Stimulated activated CD4-positive, alpha-beta T cell treated with anti-CD3 and anti-CD28 coated beads, TNF-alpha, amount 100 ng/mL, for 24 hours (primary cell): ENCODE data around the gene LRRC42.

Source experiments
- DNase-seq, 3 experiments: peaks; one replicate each; pipeline ENCODE4 v3.0.0-alpha.2; 2020; ENCODE audit warnings: low read depth in 3 of 3

The LRRC42 gene

DNA sequence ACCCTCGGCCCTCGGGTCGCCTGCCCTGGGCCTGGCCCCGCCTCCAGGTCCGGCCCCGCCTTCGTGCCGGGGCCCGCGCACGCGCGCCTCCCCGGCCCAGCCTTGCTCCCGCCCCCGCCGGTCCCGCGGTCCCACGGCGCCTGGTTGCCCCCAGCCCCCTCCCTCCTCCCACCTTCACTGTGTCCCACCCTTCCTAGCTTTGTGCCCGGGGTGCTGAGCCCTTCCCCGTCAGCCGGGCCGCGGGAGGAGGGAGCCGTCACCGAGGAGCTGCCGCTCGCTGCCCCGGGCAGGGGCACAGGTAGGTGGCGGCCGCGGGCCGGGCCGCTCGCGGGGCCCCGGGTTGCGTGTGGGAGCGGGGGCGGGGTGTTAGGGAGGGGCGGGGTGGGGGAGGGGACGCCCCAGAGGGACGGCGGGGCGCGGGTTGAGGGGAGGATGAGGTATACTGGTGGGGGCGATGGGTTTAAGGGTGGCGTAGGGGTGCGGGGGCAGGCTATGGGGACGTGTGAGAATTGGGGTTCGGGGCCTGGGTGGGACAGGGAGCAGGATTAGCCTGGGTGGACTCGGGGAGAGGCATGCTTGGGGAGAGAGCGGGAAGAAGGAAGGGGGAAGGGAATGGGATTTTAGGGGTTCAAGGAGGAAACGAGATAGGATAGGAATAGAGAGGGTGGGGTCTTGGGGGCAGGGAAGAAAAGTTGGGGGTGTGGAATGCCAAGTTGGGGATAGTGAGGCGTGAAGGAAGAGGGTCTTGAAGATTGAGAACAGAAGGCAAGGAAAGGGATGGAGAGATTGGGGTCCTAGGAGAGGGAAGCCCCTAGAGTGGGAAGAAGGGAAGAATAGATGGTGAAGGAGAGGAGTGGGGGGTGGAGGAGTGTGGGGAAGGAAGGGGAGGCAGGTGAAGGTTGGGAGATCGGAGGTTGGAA is at the start of gene LRRC42:
Gene LRRC42 (plus strand): TSS at position 99 of the 920 bp plus-strand sequence. CDS start 5,650 bp downstream, outside the sequence.
- no peak for DNase-seq

DNA sequence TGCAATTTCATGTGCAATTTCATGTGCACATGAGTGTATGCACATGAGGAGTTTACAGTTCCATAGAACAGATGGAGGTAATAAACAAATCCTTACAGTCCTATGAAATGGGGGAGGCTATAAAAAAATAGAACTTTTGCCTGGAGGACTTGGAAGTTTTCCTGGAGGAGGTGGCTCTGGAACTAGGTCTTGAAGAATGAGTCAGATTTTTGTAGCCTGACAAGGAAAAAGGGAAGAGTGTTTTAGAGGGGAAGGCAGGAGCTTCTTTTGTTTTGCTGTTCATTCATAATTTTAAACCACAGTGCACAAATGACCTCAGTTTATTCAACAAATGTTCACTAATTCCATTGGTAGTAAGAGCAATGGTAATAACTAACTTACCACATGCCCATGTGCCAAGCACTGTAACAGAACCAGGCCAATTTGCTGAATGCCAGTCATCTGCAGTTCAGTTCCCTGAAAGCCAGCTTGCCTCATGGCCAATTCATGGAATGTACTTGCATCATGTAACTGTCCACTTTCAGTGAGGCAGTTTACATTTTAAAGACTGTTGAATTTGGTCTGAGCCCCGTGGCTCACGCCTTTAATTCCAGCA is 49.4 kb upstream of the LRRC42 start:
- DNase-seq, result no peak

DNA sequence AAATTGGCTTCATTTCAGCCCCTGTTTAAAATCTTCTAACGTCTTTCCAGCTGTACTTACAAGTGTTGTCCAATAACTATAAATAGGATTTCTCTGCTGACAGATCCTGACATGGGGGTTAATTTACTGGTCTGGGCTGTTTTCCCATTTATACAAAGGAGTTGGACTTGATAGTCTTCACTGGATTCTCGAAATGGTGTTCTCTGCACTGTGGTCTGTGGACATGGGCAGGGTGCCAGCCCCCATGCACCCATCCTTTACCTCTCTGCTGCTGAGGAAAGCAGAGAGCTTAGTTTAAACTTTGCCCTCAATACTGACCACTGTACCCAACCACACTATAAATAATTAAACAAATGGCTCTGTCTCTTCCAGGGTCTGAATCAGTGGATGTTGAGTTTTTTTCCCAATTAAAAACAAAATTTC is 46.9 kb upstream of the LRRC42 start:
- no peak for DNase-seq

DNA sequence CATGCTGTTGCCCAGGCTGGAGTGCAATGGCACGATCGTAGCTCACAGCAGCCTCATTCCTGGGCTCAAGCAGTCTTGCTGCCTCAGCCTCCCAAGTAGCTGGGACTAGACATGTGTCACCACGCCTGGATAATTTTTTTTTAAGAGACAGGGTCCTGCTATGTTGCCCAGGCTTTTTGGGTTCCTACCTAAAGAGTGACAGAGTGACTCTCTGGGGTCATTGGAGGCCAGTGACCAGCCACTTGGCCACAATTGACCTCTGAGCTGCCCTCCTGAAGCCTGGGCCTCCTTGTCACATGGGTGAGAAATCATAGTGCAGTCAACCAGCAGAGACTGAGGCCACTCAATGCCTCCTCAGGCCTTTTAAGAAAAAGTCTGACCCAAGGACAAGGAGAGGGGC is 46.4 kb upstream of the LRRC42 start:
- no peak for DNase-seq

- DNase-seq, result no peak
Measured at GRCh38 chr1:53902235-53903138, 43.7 kb upstream of the LRRC42 start.

DNA sequence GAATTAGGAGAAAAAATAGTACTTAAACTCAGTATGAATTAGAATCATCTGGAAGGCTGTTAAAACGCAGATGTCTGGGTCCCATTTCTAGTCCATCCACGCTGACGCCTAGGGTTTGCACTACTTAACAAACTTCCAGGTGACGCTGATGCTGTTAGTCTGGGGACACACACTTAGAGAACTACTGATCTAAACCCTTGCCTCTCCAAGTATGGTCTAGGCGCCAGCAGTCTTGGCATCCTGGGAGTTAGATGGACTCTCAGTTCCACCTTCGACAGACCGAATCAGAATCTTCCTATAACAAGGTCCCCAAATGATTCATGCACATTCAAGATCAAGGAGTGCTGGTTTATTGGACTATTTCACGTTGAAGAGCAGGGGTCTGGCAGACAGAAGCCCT is 40.6 kb upstream of the LRRC42 start:
- no peak for DNase-seq

- DNase-seq, result no peak
Measured at GRCh38 chr1:53906121-53906520, 40.0 kb upstream of the LRRC42 start.

- no peak for DNase-seq
Measured at GRCh38 chr1:53909946-53910345, 36.2 kb upstream of the LRRC42 start.

GRCh38 chr1:53911442-53911841 is 34.7 kb upstream of the LRRC42 start:
- DNase-seq, result no peak

GRCh38 chr1:53913352-53914033 is 32.7 kb upstream of the LRRC42 start:
- DNase-seq, result no peak

- no peak for DNase-seq
Measured at GRCh38 chr1:53918343-53918742, 27.8 kb upstream of the LRRC42 start.

DNA sequence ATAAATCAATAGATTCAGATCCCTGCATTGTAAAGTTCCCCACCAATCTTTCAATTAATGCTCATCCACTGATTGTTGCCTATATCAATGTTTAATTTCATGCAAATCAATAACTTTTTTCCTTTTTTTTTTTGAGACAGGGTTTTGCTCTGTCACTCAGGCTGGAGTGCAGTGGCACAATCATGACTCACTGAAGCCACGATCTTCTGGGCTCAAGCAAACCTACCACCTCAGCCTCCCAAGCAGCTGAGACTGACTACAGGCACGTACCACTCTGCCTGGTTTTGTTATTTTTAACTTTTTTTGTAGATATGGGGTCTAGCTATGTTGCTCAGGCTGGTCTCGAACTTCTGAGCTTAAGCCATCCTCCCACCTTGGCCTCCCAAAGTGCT is 26.5 kb upstream of the LRRC42 start:
- peak in 1 of 3 experiments; percentile 9 for DNase-seq

DNA sequence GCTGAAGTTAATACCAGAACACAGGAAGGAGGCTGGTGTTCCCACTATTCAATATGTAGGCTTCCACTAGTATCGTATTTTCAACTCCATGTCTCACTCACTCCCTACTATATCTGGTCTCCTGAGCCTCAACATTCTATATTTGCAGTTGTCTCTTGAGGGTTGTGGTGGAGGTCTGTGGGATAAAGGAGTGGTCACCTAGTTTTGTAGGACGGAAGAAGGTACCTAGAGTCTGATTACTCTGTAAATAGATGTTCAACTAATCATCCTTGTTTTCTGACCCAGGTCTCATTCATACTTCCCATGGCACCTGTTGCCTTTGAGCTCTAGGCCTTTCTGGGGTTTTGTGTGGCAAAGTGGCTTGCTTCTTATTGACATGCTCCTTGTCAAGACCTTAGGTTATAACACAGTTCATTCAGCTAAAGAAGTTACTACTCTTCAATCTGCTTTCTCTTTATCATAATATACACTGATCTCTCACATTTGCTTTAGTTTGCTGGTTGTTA is 18.7 kb upstream of the LRRC42 start:
- no peak for DNase-seq

- no peak for DNase-seq
Measured at GRCh38 chr1:53929246-53929960, 16.7 kb upstream of the LRRC42 start.

DNA sequence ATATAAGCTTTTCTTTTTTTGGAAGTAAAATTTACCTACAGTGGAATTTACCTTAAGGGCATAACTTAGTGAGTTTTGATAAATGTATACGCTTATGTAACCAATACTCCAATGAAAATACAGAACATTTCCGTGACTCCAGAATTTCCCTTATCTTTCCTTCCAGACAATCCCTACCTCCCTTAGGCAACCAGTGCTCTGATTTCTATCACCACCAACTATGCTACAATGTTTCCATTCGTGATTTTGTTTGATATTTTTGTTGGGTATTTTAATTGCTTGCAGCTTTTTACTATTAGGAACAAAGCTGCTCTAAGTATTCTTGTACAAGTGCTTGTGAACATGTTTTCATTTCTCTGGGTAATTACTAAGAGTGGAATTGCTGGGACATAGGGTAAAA is 15.2 kb upstream of the LRRC42 start:
- no peak for DNase-seq

GRCh38 chr1:53931523-53931922 is 14.6 kb upstream of the LRRC42 start:
- no peak for DNase-seq

DNA sequence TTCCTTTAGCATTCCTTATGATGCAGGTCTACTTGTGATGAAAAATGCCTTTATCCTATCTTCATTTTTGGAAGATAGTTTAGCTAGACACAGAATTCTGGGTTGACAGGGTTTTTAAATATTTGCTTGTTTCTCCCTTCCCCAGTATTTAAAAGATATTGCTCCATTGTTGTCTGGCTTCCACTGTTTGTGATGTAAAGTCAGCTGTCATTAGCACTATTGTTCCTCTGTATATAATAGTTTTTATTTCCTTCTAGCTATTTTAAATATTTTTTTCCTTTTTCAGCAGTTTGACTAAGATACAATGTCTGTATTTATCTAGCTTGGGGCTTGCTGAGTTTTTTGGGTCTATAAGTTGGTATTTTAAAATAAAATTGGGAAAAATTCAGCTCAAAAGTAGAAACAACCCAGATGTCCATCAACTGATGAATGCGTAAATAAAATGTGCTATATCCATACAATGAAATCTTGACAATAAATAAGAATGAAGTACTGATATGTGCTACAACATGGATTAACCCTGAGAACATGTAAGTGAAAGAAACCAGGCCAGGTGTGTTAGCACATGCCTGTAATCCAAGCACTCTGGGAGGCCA is 11.9 kb upstream of the LRRC42 start:
- no peak for DNase-seq

GRCh38 chr1:53936430-53936829 is 9.7 kb upstream of the LRRC42 start:
- DNase-seq, result no peak

GRCh38 chr1:53938136-53938830 is 7.9 kb upstream of the LRRC42 start:
- no peak for DNase-seq
